Upper lobe of left lung (tissue), 6 donors: ENCODE data around the gene ARID3A. TPM values are rescaled to one million over a fixed set of nuclear protein-coding genes. Genes with fewer than 3 reads are reported as not detected.
"Not testable (repeated sequence)": the region's sequence is repeated elsewhere in the genome, so short reads cannot be mapped to it uniquely, and the experiment has no call there.

Experiments
- ATAC-seq, 2 donors: fragments of 200-7000 bp; cut with Tn5 transposase; one replicate each; pipeline ENCODE4 v1.9.1; 2022; ENCODE audit warnings: mild to moderate bottlenecking in 2 of 2, moderate library complexity in 2 of 2; ENCODE audit not compliant: low FRiP score in 2 of 2
- DNase-seq, 2 donors: peaks; one replicate each; pipeline ENCODE4 v3.0.0-alpha.2; 2019 to 2020
- H3K27ac ChIP-seq, 4 donors: fragments of 200-600 bp; sonication (generic); one replicate each; pipeline ENCODE4 v1.5.1; 2016 to 2019
- H3K27me3 ChIP-seq, 4 donors: fragments of 200-600 bp; sonication (generic); one replicate each; pipeline ENCODE4 v1.5.1; 2017 to 2019
- H3K36me3 ChIP-seq, 4 donors: fragments of 200-600 bp; sonication (generic); one replicate each; pipeline ENCODE4 v1.5.1; 2016 to 2019
- H3K4me1 ChIP-seq, 4 donors: fragments of 200-600 bp; sonication (generic); one replicate each; pipeline ENCODE4 v1.5.1; 2018 to 2019
- H3K4me3 ChIP-seq, 4 donors: fragments of 200-600 bp; sonication (generic); one replicate each; pipeline ENCODE4 v1.5.1; 2017 to 2019; ENCODE audit warnings: mild to moderate bottlenecking in 2 of 4, moderate library complexity in 1 of 4
- H3K9me3 ChIP-seq, 4 donors: fragments of 200-600 bp; sonication (generic); one replicate each; pipeline ENCODE4 v1.5.1; 2018 to 2019
- EP300 ChIP-seq, 4 donors: sonication (generic); formaldehyde crosslinking; IDR thresholded peaks; one replicate each; pipeline ENCODE4 v1.5.1; 2017; ENCODE audit warnings: antibody characterized with exemption in 4 of 4, control low read depth in 2 of 4
- POLR2A ChIP-seq, 4 donors: fragments of 450-650 bp; IDR thresholded peaks; one replicate each; pipeline ENCODE4 v1.5.1; 2016 to 2017; ENCODE audit warnings: antibody characterized with exemption in 4 of 4, mild to moderate bottlenecking in 2 of 4
- POLR2AphosphoS5 ChIP-seq, 2 donors: sonication (generic); formaldehyde crosslinking; IDR thresholded peaks; one replicate each; pipeline ENCODE4 v1.5.1; 2017; ENCODE audit warnings: antibody characterized with exemption in 2 of 2
- WGBS, 2 donors: methylation state at CpG; one replicate each; pipeline ENCODE4 v1.1.5; 2017 to 2018; 5-methylcytosine and 5-hydroxymethylcytosine counted together
- total RNA-seq, 6 donors: library from RNA; depleted of rRNA in 4 of 6; stranded (reverse); fragments of >200 nt in 4 of 6; gene quantifications; one replicate each; pipeline versions ENCODE4 v1.1.0 to v1.2.1, GENCODE V29; 2016 to 2021
- TF ChIP-seq, protein P1 (sequence below), 6 experiments: fragments of 450-650 bp in 4 of 6; fragments of 200-600 bp in 2 of 6; sonication (generic) in 2 of 6; IDR thresholded peaks; one replicate each; pipeline ENCODE4 v1.5.1; 2016 to 2019; ENCODE audit warnings: antibody characterized with exemption in 6 of 6
- donor health status: DM: no; HTN: no; CAD: no; lungs with moderate emphysema.
- donor health status: DM: no; HTN: yes; CAD: no; lungs with severe emphysema.

ARID3A gene
- total RNA-seq, 6 donors from 2014 or later = 7.1 to 54.5 (median 19.2) TPM

DNA sequence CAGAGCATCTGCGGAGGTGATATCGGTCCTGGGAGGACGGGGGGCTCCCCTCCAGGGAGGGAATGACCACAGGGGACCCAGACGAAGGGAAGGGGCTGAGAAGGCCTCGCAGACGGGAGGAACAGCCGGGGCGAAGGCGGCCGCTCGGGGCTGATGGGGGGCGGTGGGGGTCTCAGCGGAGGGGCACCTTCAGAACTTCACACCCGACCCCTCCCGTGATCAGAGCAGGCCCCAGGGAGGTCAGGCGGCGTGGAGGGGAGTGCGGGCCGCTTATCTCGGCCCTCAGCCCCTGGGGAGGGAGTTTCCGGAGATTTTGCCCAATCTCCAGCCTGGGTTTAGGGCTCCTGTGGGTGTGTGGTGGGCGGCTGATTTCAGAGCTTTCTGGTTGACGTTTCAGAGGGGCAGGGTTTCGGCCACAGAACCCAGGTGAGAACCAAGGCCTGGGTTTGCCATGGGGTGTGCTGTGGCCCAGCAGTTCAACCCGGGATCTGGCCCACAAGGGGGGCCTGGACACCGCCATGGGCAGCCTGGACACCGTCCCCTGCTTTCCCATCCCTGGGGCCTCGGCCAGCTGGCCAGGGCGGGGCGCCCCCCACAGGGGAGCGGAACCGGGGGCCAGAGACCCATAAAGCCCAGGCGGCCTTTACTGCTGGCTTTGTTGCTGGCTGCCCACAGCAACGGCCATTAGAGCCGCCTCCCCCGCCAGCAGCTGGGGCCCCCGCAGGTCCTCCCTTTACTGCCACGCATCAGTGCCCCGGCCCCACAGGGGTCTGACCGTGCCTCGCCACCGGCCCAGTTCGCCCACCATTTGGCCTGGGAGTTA is 29.0 kb downstream of the ARID3A start:
- no peaks in the 10 kb centered on the region for H3K9me3 ChIP-seq
- H3K4me1 ChIP-seq = peaks cover 17 to 29% (median 25%) of the 10 kb centered on the region in 4 donors
- no peak overlapping the region for H3K4me3 ChIP-seq
- H3K27me3 ChIP-seq = no peaks in the 10 kb centered on the region
- no peak for TF ChIP-seq POLR2A (IDR thresholded peaks at IDR 0.05)
- TF ChIP-seq EP300 (IDR thresholded peaks at IDR 0.05) = no peak
- TF ChIP-seq, protein P1, sequence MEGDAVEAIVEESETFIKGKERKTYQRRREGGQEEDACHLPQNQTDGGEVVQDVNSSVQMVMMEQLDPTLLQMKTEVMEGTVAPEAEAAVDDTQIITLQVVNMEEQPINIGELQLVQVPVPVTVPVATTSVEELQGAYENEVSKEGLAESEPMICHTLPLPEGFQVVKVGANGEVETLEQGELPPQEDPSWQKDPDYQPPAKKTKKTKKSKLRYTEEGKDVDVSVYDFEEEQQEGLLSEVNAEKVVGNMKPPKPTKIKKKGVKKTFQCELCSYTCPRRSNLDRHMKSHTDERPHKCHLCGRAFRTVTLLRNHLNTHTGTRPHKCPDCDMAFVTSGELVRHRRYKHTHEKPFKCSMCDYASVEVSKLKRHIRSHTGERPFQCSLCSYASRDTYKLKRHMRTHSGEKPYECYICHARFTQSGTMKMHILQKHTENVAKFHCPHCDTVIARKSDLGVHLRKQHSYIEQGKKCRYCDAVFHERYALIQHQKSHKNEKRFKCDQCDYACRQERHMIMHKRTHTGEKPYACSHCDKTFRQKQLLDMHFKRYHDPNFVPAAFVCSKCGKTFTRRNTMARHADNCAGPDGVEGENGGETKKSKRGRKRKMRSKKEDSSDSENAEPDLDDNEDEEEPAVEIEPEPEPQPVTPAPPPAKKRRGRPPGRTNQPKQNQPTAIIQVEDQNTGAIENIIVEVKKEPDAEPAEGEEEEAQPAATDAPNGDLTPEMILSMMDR (IDR thresholded peaks at IDR 0.05) = no peak
- TF ChIP-seq POLR2AphosphoS5 (IDR thresholded peaks at IDR 0.05) = no peak
- ATAC-seq (no peak), DNase-seq (peak in 1 of 2 donors; percentile 76)
- no peak overlapping the region for H3K27ac ChIP-seq
- peaks cover 0 to 2% (median 0%) of the 10 kb centered on the region in 4 donors for H3K36me3 ChIP-seq
- 86 to 87% methylated on average over 20 to 23 of the region's 43 CpGs for WGBS, 2 donors

DNA sequence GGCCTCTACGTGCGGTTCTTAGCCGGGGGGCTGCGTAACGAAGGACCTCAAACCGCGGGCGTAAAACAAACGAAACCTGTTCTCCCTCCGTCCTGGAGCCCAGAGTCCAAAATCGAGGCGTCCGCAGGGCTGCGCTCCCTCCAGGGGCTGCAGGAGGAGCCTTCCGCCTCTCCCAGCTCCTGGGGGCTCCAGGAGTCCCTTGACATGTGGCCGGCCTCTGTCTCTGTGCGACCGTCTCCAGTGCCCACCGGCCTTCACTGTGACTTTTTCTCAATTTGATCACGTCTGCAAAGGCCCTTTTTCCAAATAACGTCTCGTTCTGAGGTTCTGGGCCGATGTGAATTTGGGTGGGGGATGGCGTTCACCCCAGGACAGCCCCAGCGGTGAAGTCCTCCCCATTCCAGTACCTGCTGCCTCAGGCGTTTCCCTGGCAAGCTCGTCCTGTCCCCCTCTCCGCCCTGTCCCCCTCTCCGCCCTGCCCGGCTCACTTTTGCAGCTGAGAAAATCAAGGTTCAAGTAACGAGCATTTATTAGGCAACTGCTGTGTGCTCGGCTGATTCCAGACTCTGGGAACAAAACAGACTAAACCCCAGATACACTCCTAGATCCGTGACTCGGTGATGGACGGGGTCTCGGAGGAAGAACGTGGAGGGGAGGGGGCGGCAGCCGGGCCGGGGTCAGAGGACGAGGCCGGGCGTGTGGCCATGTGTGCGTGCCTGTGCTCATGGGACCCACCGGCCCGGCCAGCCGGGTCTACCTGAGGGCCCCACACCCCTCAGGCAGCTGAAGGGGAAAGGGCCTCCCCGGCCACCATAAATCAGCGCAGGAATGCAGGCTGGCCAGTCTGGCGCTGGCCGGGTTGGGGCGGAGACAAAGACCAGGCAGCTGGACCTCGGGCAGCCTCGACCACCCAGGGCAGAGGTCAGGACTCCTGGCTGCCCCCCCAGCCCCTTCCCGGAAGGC is 30.2 kb downstream of the ARID3A start:
- 88 to 94% methylated on average over 38 to 52 of the region's 55 CpGs for WGBS, 2 donors
- TF ChIP-seq, protein P1 (IDR thresholded peaks at IDR 0.05) = no peak
- TF ChIP-seq POLR2A (IDR thresholded peaks at IDR 0.05) = no peak
- no peak for TF ChIP-seq EP300 (IDR thresholded peaks at IDR 0.05)
- no peak for TF ChIP-seq POLR2AphosphoS5 (IDR thresholded peaks at IDR 0.05)
- no peaks in the 10 kb centered on the region for H3K27me3 ChIP-seq
- H3K9me3 ChIP-seq = no peaks in the 10 kb centered on the region
- H3K4me3 ChIP-seq = no peak overlapping the region
- no peak overlapping the region for H3K27ac ChIP-seq
- peaks cover 0 to 13% (median 2%) of the 10 kb centered on the region in 4 donors for H3K36me3 ChIP-seq
- ATAC-seq = no peak
- peaks cover 17 to 31% (median 30%) of the 10 kb centered on the region in 4 donors for H3K4me1 ChIP-seq
- peak in 1 of 2 donors; percentile 76 for DNase-seq

DNA sequence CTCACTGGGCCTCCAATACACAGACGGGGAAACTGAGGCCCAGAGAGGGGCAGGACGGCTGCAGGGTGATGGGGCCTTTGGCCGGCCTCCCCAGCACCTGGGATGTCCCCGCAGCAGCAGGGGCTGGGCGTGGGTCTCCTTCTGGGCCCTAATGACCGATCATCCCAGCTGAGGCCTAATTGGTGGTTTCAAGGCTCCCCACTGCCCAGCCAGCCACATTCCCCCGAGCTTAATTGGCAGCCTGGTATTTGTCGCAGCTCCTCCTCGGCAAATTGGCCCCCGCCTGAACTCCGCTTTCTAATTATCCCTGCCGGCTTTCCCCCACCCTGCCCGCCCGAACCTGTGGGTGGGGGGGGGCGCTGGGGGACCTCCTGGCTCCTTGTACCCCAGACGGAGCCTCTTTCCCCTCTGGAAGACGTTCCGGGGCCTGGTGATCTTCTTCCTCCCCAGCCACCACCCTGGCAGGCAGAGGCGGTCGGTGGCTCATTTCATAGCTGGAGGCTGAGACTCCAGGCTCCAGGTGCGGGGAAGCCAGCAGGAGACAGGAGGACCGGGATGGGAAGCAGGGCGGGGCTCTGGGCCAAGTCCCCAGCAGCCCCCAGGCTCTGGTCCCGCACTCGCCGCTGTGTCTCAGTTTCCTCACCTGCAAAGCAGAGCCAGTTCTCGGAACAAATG is 31.1 kb downstream of the ARID3A start:
- WGBS, 2 donors = 77 to 81% methylated on average over 9 to 26 of the region's 27 CpGs
- Histone ChIP-seq H3K36me3 (peaks cover 0 to 15% (median 2%) of the 10 kb centered on the region in 4 donors), H3K27me3 (no peaks in the 10 kb centered on the region), H3K4me3 (no peak overlapping the region), H3K4me1 (peaks cover 18 to 38% (median 35%) of the 10 kb centered on the region in 4 donors), H3K27ac (no peak overlapping the region), H3K9me3 (no peaks in the 10 kb centered on the region)
- ATAC-seq (no peak), DNase-seq (no peak)
- TF ChIP-seq, protein P1 (IDR thresholded peaks at IDR 0.05) = no peak
- TF ChIP-seq EP300 (IDR thresholded peaks at IDR 0.05) (no peak), POLR2A (IDR thresholded peaks at IDR 0.05) (no peak), POLR2AphosphoS5 (IDR thresholded peaks at IDR 0.05) (no peak)

DNA sequence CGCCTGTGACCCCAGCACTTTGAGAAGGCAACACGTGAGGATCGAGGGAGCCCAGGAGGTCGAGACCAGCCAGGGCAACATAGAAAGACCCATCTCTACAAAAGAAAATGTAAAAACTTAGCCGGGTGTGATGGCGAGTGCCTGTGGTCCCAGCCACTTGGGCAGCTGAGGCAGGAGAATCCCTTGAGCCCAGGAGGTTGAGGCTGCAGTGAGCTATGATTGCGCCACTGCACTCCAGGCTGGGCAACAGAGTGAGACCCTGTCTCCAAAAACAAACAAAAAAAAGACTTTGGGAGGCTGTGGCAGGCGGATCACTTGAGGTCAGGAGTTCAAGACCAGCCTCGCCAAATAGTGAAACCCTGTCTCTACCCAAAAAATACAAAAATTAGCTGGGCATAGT is 31.7 kb downstream of the ARID3A start:
- WGBS, 2 donors = 90 to 95% methylated on average over 9 of the region's 9 CpGs
- not testable (repeated sequence) for ATAC-seq, H3K27me3 ChIP-seq, H3K9me3 ChIP-seq, DNase-seq, H3K4me3 ChIP-seq, H3K27ac ChIP-seq
- peaks cover 0 to 15% (median 2%) of the 10 kb centered on the region in 4 donors for H3K36me3 ChIP-seq
- H3K4me1 ChIP-seq = peaks cover 20 to 41% (median 32%) of the 10 kb centered on the region in 4 donors
